Panc1 (cell line): ENCODE data around the gene TSPAN16. TPM values are rescaled to one million over a fixed set of nuclear protein-coding genes. Genes with fewer than 3 reads are reported as not detected.
A peak's percentile ranks its signal among the peaks of the same experiment; 100 is the strongest.

Experiments used
- ATAC-seq: fragments of 200-7000 bp; cut with Tn5 transposase; 2 replicates; pipeline ENCODE4 v1.9.1; 2020; ENCODE audit warnings: mild to moderate bottlenecking, moderate library complexity
- BruUV-seq: library from RNA; stranded (reverse); fragments of 400-500 nt; replicated peaks from 2 replicates; lab custom pipeline; 2021; lab: Mats Ljungman, UMichigan
- CTCF ChIA-PET: fragments of 300-600 bp; sonication (Branson Sonifier 250); formaldehyde crosslinking; loops from one replicate; lab custom pipeline; 2022; ENCODE audit warnings: antibody characterized with exemption; lab: Charles Lee
- POLR2A ChIA-PET: fragments of 300-600 bp; sonication (Branson Sonifier 250); formaldehyde crosslinking; loops from one replicate; lab custom pipeline; 2022; ENCODE audit warnings: antibody characterized with exemption; lab: Charles Lee
- DNase-seq: peaks from one replicate; pipeline ENCODE4 v3.0.0-alpha.2; 2010; ENCODE audit warnings: low read depth, low spot score
- H3K27ac ChIP-seq: 2 replicates; pipeline ENCODE4 v1.5.1; 2011; ENCODE audit warnings: mild to moderate bottlenecking, low read length, inconsistent platforms
- H3K27me3 ChIP-seq: fragments of 200-500 bp; sonication (Bioruptor generic); 2 replicates; pipeline ENCODE4 v1.6.0; 2014; ENCODE audit warnings: low read length, inconsistent platforms; ENCODE audit not compliant: control insufficient read depth, insufficient read depth
- H3K36me3 ChIP-seq: fragments of 200-500 bp; sonication (Bioruptor generic); 2 replicates; pipeline ENCODE4 v1.5.1; 2014; ENCODE audit warnings: inconsistent platforms, mild to moderate bottlenecking, low read length, moderate library complexity; ENCODE audit not compliant: control insufficient read depth, insufficient read depth
- H3K4me1 ChIP-seq: 2 replicates; pipeline ENCODE4 v1.5.1; 2011; ENCODE audit warnings: inconsistent platforms, mild to moderate bottlenecking, low read length, moderate library complexity; ENCODE audit not compliant: control insufficient read depth, insufficient read depth
- H3K4me3 ChIP-seq, 2 experiments: 2 replicates each; pipeline ENCODE4 v1.5.1; 2011 to 2012; ENCODE audit warnings: low read depth in 2 of 2, low read length in 2 of 2, mild to moderate bottlenecking in 2 of 2, inconsistent platforms in 1 of 2, moderate library complexity in 1 of 2
- H3K9me3 ChIP-seq: fragments of 200-500 bp; sonication (Bioruptor generic); 2 replicates; pipeline ENCODE4 v1.5.1; 2014; ENCODE audit warnings: low read depth, mild to moderate bottlenecking, inconsistent platforms, low read length, moderate library complexity; ENCODE audit not compliant: control insufficient read depth, insufficient read depth
- POLR2AphosphoS5 ChIP-seq: IDR thresholded peaks from 2 replicates; pipeline ENCODE4 v1.6.1; 2012; ENCODE audit warnings: mild to moderate bottlenecking, low read depth, low read length, moderate library complexity
- SIN3A ChIP-seq: IDR thresholded peaks from 2 replicates; pipeline ENCODE4 v1.6.1; 2012; ENCODE audit warnings: low read depth, mild to moderate bottlenecking, low read length, moderate library complexity, borderline replicate concordance; ENCODE audit not compliant: insufficient read depth
- TCF7L2 ChIP-seq: IDR thresholded peaks from 2 replicates; pipeline ENCODE4 v1.6.1; 2011; ENCODE audit warnings: mild to moderate bottlenecking, low read depth, low read length, inconsistent platforms
- in situ Hi-C: cut with HindIII; loops from 2 replicates; pipeline ENCODE4 v1.10.0; 2016; ENCODE audit warnings: low sequenced_read_pairs, low pct_unique_long_range_greater_than_20kb
- intact Hi-C: fragments of 100-400 bp; cut with micrococcal nuclease; formaldehyde crosslinking; loops from one replicate; pipeline ENCODE4 v1.10.0; 2022; ENCODE audit not compliant: unreplicated experiment
- total RNA-seq: library from RNA; stranded (reverse); gene quantifications from one replicate; pipeline ENCODE4 v1.2.1, GENCODE V29; 2021; ENCODE audit not compliant: unreplicated experiment
- TF ChIP-seq, protein P1 (sequence below): fragments of 450-650 bp; IDR thresholded peaks from 2 replicates; pipeline ENCODE4 v1.5.1; 2017; ENCODE audit warnings: mild to moderate bottlenecking
- TF ChIP-seq, protein P2 (sequence below), 2 experiments: IDR thresholded peaks; 2 replicates each; pipeline ENCODE4 v1.6.1; 2011 to 2012; ENCODE audit warnings: low read depth in 2 of 2, control low read depth in 1 of 2, low read length in 1 of 2, mild to moderate bottlenecking in 1 of 2, moderate library complexity in 1 of 2; ENCODE audit not compliant: insufficient read depth in 1 of 2

TSPAN16 gene
- total RNA-seq, 1 experiment from 2014 or later, result not detected

DNA sequence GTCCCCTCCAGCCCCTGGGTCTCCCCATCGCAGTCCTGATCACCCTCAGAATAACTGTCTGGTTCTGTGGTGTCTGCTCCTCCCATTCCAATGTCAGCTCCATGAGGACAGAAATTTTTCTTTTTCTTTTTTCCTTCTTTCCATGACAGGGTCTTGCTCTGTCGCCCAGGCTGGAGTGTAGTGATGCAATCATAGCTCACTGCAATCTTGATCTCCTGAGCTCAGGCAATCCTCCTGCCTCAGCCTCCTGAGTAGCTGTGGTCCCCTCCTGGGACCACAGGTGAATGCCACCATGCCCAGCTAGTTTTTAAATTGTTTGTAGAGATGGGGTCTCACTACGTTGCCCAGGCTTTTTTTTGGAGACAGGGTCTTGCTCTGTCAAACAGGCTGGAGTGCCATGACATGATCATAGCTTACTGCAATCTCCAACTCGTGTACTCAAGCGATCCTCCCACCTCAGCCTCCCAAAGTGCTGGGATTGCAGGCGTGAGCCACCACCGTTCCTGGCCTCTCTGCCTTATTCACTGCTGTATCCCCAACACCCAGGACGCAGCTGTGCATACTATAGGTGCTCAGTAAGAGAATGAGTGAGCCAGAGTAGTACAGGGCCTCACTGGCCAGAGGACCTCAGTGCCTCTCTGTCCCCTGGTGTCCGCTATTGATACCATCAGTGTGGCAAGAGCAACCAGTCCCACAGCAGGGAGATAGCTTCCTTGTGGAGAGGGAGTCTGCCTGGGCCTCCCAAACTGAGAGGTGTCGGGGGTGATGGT is 28.5 kb upstream of the TSPAN16 start:
- Histone ChIP-seq H3K27ac (no peak overlapping the region), H3K4me3 (no peak overlapping the region), H3K9me3 (no peaks in the 10 kb centered on the region), H3K36me3 (no peaks in the 10 kb centered on the region), H3K27me3 (no peaks in the 10 kb centered on the region), H3K4me1 (no peaks in the 10 kb centered on the region; the same call in 1 of the 2 replicates)
- ChIA-PET CTCF (no interaction called here), POLR2A (no interaction called here)
- no TSS peak for BruUV-seq
- no peak for TF ChIP-seq POLR2AphosphoS5
- TF ChIP-seq, protein P1, sequence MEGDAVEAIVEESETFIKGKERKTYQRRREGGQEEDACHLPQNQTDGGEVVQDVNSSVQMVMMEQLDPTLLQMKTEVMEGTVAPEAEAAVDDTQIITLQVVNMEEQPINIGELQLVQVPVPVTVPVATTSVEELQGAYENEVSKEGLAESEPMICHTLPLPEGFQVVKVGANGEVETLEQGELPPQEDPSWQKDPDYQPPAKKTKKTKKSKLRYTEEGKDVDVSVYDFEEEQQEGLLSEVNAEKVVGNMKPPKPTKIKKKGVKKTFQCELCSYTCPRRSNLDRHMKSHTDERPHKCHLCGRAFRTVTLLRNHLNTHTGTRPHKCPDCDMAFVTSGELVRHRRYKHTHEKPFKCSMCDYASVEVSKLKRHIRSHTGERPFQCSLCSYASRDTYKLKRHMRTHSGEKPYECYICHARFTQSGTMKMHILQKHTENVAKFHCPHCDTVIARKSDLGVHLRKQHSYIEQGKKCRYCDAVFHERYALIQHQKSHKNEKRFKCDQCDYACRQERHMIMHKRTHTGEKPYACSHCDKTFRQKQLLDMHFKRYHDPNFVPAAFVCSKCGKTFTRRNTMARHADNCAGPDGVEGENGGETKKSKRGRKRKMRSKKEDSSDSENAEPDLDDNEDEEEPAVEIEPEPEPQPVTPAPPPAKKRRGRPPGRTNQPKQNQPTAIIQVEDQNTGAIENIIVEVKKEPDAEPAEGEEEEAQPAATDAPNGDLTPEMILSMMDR, result no peak
- no peak for TF ChIP-seq SIN3A
- TF ChIP-seq, protein P2, sequence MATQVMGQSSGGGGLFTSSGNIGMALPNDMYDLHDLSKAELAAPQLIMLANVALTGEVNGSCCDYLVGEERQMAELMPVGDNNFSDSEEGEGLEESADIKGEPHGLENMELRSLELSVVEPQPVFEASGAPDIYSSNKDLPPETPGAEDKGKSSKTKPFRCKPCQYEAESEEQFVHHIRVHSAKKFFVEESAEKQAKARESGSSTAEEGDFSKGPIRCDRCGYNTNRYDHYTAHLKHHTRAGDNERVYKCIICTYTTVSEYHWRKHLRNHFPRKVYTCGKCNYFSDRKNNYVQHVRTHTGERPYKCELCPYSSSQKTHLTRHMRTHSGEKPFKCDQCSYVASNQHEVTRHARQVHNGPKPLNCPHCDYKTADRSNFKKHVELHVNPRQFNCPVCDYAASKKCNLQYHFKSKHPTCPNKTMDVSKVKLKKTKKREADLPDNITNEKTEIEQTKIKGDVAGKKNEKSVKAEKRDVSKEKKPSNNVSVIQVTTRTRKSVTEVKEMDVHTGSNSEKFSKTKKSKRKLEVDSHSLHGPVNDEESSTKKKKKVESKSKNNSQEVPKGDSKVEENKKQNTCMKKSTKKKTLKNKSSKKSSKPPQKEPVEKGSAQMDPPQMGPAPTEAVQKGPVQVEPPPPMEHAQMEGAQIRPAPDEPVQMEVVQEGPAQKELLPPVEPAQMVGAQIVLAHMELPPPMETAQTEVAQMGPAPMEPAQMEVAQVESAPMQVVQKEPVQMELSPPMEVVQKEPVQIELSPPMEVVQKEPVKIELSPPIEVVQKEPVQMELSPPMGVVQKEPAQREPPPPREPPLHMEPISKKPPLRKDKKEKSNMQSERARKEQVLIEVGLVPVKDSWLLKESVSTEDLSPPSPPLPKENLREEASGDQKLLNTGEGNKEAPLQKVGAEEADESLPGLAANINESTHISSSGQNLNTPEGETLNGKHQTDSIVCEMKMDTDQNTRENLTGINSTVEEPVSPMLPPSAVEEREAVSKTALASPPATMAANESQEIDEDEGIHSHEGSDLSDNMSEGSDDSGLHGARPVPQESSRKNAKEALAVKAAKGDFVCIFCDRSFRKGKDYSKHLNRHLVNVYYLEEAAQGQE (IDR thresholded peaks at IDR 0.05; ENCODE audit: insufficient read depth in 1 of 2, low read depth in 2 of 2, low read length in 1 of 2), result no peak
- TF ChIP-seq TCF7L2, result no peak
- no peak for DNase-seq
- ATAC-seq, result no peak
- intact Hi-C loops (no loop called here), in situ Hi-C loops (no loop called here)

DNA sequence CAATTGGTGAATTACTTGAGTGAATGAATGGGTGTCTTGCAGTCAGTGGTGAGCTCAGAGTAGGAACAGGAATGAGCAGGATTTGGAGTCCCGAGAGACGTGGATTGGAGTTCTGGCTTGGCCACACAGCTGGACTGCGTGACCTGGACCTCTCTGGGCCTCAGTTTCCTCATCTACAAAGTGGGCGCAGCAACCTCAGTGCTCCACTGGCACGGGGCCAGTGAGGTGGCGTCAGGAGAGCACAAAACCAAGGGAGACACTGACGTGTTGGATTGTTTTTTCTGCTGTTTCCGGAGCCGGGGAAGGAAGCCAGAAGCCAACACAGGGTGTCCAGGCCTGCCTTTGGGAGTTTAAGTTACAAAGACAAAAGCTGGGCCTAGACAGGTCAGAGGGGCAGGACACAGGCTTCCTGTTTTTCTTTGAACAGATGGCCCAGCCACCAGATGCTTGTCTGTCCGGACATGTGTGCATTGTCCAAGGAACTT is 27.1 kb upstream of the TSPAN16 start:
- H3K4me3 ChIP-seq, result no peak overlapping the region
- no peaks in the 10 kb centered on the region for H3K27me3 ChIP-seq
- no peaks in the 10 kb centered on the region for H3K36me3 ChIP-seq
- DNase-seq, result no peak
- CTCF ChIA-PET, result no interaction called here
- POLR2A ChIA-PET, result no interaction called here
- peak; percentile 32; the same call in 1 of the 2 replicates for ATAC-seq
- no peak overlapping the region for H3K27ac ChIP-seq
- no peaks in the 10 kb centered on the region for H3K9me3 ChIP-seq
- intact Hi-C loops (no loop called here), in situ Hi-C loops (no loop called here)
- no peaks in the 10 kb centered on the region for H3K4me1 ChIP-seq
- BruUV-seq, result no TSS peak
- no peak for TF ChIP-seq TCF7L2
- TF ChIP-seq, protein P2 (IDR thresholded peaks at IDR 0.05; ENCODE audit: insufficient read depth in 1 of 2, low read depth in 2 of 2, low read length in 1 of 2), result no peak
- no peak for TF ChIP-seq SIN3A
- TF ChIP-seq, protein P1, result no peak
- no peak for TF ChIP-seq POLR2AphosphoS5
